Esophagus muscularis mucosa (tissue), 4 donors: ENCODE data around the gene TOE1.

Experiments
- CTCF ChIP-seq, 3 experiments: fragments of 200-600 bp in 2 of 3; fragments of 450-650 bp in 1 of 3; sonication (generic) in 2 of 3; IDR thresholded peaks; one replicate each; pipeline ENCODE4 v1.5.1; 2017 to 2019; ENCODE audit warnings: antibody characterized with exemption in 3 of 3, mild to moderate bottlenecking in 2 of 3, moderate library complexity in 1 of 3
- EP300 ChIP-seq: sonication (generic); formaldehyde crosslinking; IDR thresholded peaks from one replicate; pipeline ENCODE4 v1.6.1; 2017; ENCODE audit warnings: antibody characterized with exemption
- POLR2A ChIP-seq: fragments of 450-650 bp; IDR thresholded peaks from one replicate; pipeline ENCODE4 v1.6.1; 2017; ENCODE audit warnings: antibody characterized with exemption, moderate library complexity, mild to moderate bottlenecking, low read depth
- POLR2AphosphoS5 ChIP-seq, 2 donors: sonication (generic); formaldehyde crosslinking; IDR thresholded peaks; one replicate each; pipeline ENCODE4 v1.6.1; 2017; ENCODE audit warnings: antibody characterized with exemption in 2 of 2

GRCh38 chr1:45381243-45381642 is 41.3 kb downstream of the TOE1 start:
- TF ChIP-seq POLR2A (no peak), CTCF (IDR thresholded peaks at IDR 0.05) (no peak), EP300 (no peak), POLR2AphosphoS5 (IDR thresholded peaks at IDR 0.05) (no peak)
